WTC11 (cell line): ENCODE measurements around the gene TPRKB. TPM values are rescaled to one million over a fixed set of nuclear protein-coding genes. Genes with fewer than 3 reads are reported as not detected.
"Not testable (repeated sequence)": the region's sequence is repeated elsewhere in the genome, so short reads cannot be mapped to it uniquely, and the experiment has no call there.

Experiments
- ATAC-seq: fragments of 200-7000 bp; cut with Tn5 transposase; 2 replicates; pipeline ENCODE4 v1.10.0; 2021; ENCODE audit warnings: mild to moderate bottlenecking, moderate library complexity
- CTCF ChIA-PET: fragments of 300-600 bp; sonication (Branson Sonifier 250); formaldehyde crosslinking; loops from one replicate; lab custom pipeline; 2021; ENCODE audit warnings: antibody characterized with exemption; lab: Charles Lee
- POLR2A ChIA-PET: fragments of 350-600 bp; sonication (Branson Sonifier 250); formaldehyde crosslinking; loops from one replicate; lab custom pipeline; 2021; ENCODE audit warnings: antibody characterized with exemption; lab: Charles Lee
- DNase-seq: peaks from one replicate; pipeline ENCODE4 v3.0.0; 2021; ENCODE audit warnings: low spot score
- H3K27ac Mint-ChIP-seq: 2 replicates; pipeline ENCODE4 v1.8.0; 2021; ENCODE audit warnings: mixed read lengths
- H3K27me3 Mint-ChIP-seq: 2 replicates; pipeline ENCODE4 v1.8.0; 2021; ENCODE audit warnings: low read depth, mild to moderate bottlenecking, moderate library complexity, mixed read lengths
- H3K36me3 Mint-ChIP-seq: 2 replicates; pipeline ENCODE4 v1.8.0; 2021; ENCODE audit warnings: mixed read lengths
- H3K4me1 Mint-ChIP-seq: 2 replicates; pipeline ENCODE4 v1.8.0; 2022; ENCODE audit warnings: mixed read lengths
- H3K4me3 Mint-ChIP-seq: 2 replicates; pipeline ENCODE4 v1.8.0; 2021; ENCODE audit warnings: mild to moderate bottlenecking, moderate library complexity, mixed read lengths
- H3K9me3 Mint-ChIP-seq: 2 replicates; pipeline ENCODE4 v1.8.0; 2021; ENCODE audit warnings: mixed read lengths
- total RNA-seq: library from RNA; stranded (reverse); gene quantifications from 3 replicates; pipeline ENCODE4 v1.2.3, GENCODE V29; 2021
- TF ChIP-seq, protein P1 (sequence below): fragments of 200-600 bp; IDR thresholded peaks from 2 replicates; pipeline ENCODE4 v1.8.0; 2022; ENCODE audit warnings: antibody characterized with exemption

The TPRKB gene
- total RNA-seq, 1 experiment from 2014 or later, result 30.6 TPM

DNA sequence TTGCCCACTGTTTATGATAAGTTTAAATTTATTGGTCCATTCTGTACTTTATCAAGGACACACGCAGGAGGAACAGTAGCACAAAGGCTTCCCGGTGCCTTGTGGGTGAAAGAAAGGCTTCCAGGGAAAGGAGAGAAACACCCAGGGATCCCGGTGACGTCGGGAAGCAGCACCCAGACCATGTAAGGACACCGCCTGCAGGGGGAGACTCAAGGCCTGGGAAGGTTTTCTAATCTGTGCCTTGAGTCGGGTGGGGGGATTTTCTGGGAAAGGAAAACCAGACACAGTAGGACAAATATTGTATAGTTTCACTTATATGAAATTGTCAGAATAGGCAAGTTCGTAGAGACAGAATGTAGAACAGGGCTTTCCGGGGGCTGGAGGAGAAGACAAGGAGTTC lies 52.2 kb downstream of the TPRKB start:
- H3K4me3 Mint-ChIP-seq, H3K27ac Mint-ChIP-seq, POLR2A ChIA-PET, H3K36me3 Mint-ChIP-seq, CTCF ChIA-PET, H3K4me1 Mint-ChIP-seq: not testable (repeated sequence)
- Mint-ChIP-seq H3K27me3 (peaks cover 48% of the 10 kb centered on the region), H3K9me3 (peaks cover 21% of the 10 kb centered on the region)
- ATAC-seq, result peak; percentile 83
- DNase-seq, result peak; percentile 30
- TF ChIP-seq, protein P1, sequence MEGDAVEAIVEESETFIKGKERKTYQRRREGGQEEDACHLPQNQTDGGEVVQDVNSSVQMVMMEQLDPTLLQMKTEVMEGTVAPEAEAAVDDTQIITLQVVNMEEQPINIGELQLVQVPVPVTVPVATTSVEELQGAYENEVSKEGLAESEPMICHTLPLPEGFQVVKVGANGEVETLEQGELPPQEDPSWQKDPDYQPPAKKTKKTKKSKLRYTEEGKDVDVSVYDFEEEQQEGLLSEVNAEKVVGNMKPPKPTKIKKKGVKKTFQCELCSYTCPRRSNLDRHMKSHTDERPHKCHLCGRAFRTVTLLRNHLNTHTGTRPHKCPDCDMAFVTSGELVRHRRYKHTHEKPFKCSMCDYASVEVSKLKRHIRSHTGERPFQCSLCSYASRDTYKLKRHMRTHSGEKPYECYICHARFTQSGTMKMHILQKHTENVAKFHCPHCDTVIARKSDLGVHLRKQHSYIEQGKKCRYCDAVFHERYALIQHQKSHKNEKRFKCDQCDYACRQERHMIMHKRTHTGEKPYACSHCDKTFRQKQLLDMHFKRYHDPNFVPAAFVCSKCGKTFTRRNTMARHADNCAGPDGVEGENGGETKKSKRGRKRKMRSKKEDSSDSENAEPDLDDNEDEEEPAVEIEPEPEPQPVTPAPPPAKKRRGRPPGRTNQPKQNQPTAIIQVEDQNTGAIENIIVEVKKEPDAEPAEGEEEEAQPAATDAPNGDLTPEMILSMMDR, result peak; percentile 21; the same call in 1 of the 2 replicates

GRCh38 chr2:73684325-73684724 lies 52.8 kb downstream of the TPRKB start:
- H3K27ac Mint-ChIP-seq, H3K4me3 Mint-ChIP-seq, POLR2A ChIA-PET, DNase-seq, H3K4me1 Mint-ChIP-seq, H3K36me3 Mint-ChIP-seq, ATAC-seq, CTCF ChIA-PET: not testable (repeated sequence)
- Mint-ChIP-seq H3K9me3 (peaks cover 16% of the 10 kb centered on the region), H3K27me3 (peaks cover 48% of the 10 kb centered on the region)

DNA sequence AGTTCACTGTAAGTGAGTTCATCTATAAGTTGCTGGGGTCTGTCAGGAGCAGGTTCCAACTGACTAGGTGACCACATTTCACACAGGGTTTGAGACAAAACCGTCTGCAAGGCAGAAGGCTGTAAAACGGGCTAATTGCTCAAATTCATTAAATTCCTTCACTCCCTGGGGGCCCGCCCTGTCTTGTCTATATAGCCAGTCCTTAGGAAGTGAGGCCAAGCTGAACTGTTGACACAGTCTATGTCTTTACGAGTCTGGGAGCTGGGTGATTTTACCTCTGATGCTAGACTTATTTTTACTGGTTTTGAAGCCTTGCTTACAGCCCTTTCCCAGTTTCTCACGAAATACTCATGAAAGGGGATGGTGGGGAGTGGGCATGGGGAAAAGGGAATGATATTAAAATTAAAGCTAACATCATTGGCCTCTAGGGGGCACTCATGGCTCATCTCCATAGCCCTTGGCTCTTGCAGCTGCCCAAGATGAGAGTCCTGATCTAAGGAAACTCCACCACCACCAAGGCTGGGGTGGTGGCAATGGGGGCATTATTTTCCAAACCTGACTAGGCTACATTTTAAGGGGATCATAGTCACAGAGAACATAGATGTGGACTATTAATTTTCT lies 57.1 kb downstream of the TPRKB start:
- CTCF ChIA-PET, result interaction anchor here (0.5 to 1.4 kb wide), 14 partner anchors 9 to 570 kb away, joined by 3 to 7 read pairs (median 4); partner anchors contain the start of genes ACTG2 and TPRKB

More for the DNA sequence above, 57.1 kb downstream of the TPRKB start:
- TF ChIP-seq, protein P1, result peak; percentile 48
- H3K27me3 Mint-ChIP-seq, result peaks cover 35% of the 10 kb centered on the region
- ATAC-seq, result peak; percentile 91
- H3K9me3 Mint-ChIP-seq, H3K4me1 Mint-ChIP-seq, H3K27ac Mint-ChIP-seq, H3K36me3 Mint-ChIP-seq, POLR2A ChIA-PET, H3K4me3 Mint-ChIP-seq: not testable (repeated sequence)
- DNase-seq, result peak; percentile 45

Other genes with a start within 250 kb of the TPRKB start
- gene NAT8, start 94.9 kb downstream of the TPRKB start, total RNA-seq, result not detected in 3 replicates
- 14.6 to 16.8 TPM (median 15.1 TPM) in 3 replicates for gene DUSP11, start 42.8 kb upstream of the TPRKB start, total RNA-seq
- 0.21 to 0.39 TPM (median 0.37 TPM) in 3 replicates for gene C2orf78, start 46.8 kb upstream of the TPRKB start, total RNA-seq
- gene STAMBP, start 91.6 kb upstream of the TPRKB start, total RNA-seq, result 34.4 to 40.9 TPM (median 35.2 TPM) in 3 replicates
- 1.4 to 2.7 TPM (median 1.8 TPM) in 3 replicates for gene ACTG2, start 155.7 kb upstream of the TPRKB start, total RNA-seq
- 105 to 106 TPM (median 106 TPM) in 3 replicates for gene DGUOK, start 189.5 kb upstream of the TPRKB start, total RNA-seq
- gene TET3, start 247.6 kb upstream of the TPRKB start, total RNA-seq, result 16.4 to 19.3 TPM (median 18.2 TPM) in 3 replicates